Natural killer cell (primary cell): ENCODE results near the gene CACNB2. TPM values are rescaled to one million over a fixed set of nuclear protein-coding genes. Genes with fewer than 3 reads are reported as not detected.

ENCODE experiments used
- ATAC-seq, 3 donors: fragments of 150-1000 bp in 2 of 3; fragments of 200-7000 bp in 1 of 3; cut with Tn5 transposase; 1 replicate in 1 of 3; 2 replicates in 2 of 3; pipeline ENCODE4 v1.10.0; 2021; ENCODE audit warnings: mild to moderate bottlenecking in 2 of 3, moderate library complexity in 2 of 3
- DNase-seq, 2 donors: peaks; one replicate each; pipeline versions ENCODE4 v3.0.0 to v3.0.0-alpha.2; 2013 to 2021; ENCODE audit warnings: mixed read lengths in 1 of 2
- H3K27ac ChIP-seq: one replicate; pipeline ENCODE4 v1.5.1; 2013; ENCODE audit warnings: mild to moderate bottlenecking, low read length
- H3K27me3 ChIP-seq: one replicate; pipeline ENCODE4 v1.6.1; 2013; ENCODE audit warnings: low read length; ENCODE audit not compliant: control insufficient read depth, insufficient read depth
- H3K36me3 ChIP-seq: one replicate; pipeline ENCODE4 v1.6.1; 2013; ENCODE audit warnings: low read length; ENCODE audit not compliant: control insufficient read depth, insufficient read depth
- H3K4me1 ChIP-seq: one replicate; pipeline ENCODE4 v1.6.1; 2013; ENCODE audit warnings: low read length; ENCODE audit not compliant: control insufficient read depth, insufficient read depth
- H3K4me3 ChIP-seq: one replicate; pipeline ENCODE4 v1.5.1; 2013; ENCODE audit warnings: low read length
- H3K9me3 ChIP-seq: one replicate; pipeline ENCODE4 v1.6.1; 2013; ENCODE audit warnings: low read length; ENCODE audit not compliant: control insufficient read depth, insufficient read depth
- H3K27ac Mint-ChIP-seq, 2 donors: one replicate each; pipeline ENCODE4 v1.8.0; 2022; ENCODE audit warnings: mild to moderate bottlenecking in 2 of 2, mixed read lengths in 2 of 2, moderate library complexity in 1 of 2
- H3K27me3 Mint-ChIP-seq, 2 donors: one replicate each; pipeline ENCODE4 v1.8.0; 2022; ENCODE audit warnings: low read depth in 2 of 2, mixed read lengths in 2 of 2
- H3K36me3 Mint-ChIP-seq: one replicate; pipeline ENCODE4 v1.8.0; 2022; ENCODE audit warnings: mixed read lengths
- H3K4me1 Mint-ChIP-seq, 2 donors: one replicate each; pipeline ENCODE4 v1.8.0; 2022; ENCODE audit warnings: mixed read lengths in 2 of 2
- H3K4me3 Mint-ChIP-seq: one replicate; pipeline ENCODE4 v1.8.0; 2022; ENCODE audit warnings: mild to moderate bottlenecking, moderate library complexity, mixed read lengths
- H3K9me3 Mint-ChIP-seq, 2 donors: one replicate each; pipeline ENCODE4 v1.8.0; 2022; ENCODE audit warnings: mixed read lengths in 2 of 2
- CTCF ChIP-seq: fragments of 200-600 bp; IDR thresholded peaks from one replicate; pipeline ENCODE4 v1.8.0; 2022; ENCODE audit warnings: antibody characterized with exemption
- WGBS: methylation state at CpG from one replicate; pipeline ENCODE4 v1.1.7; 2013; ENCODE audit warnings: missing lambda C conversion rate; ENCODE audit not compliant: insufficient coverage; 5-methylcytosine and 5-hydroxymethylcytosine counted together
- intact Hi-C: fragments of 100-400 bp; cut with micrococcal nuclease; formaldehyde crosslinking; loops from one replicate; pipeline ENCODE4 v1.14.2; 2022
- total RNA-seq, 4 donors: library from RNA; stranded (reverse); fragments of 120-200 nt in 1 of 4; gene quantifications; one replicate each; pipeline versions ENCODE4 v1.2.3 to v1.2.4, GENCODE V29; 2013 to 2022

Gene CACNB2
- total RNA-seq, 3 donors from 2014 or later (not counting 1 experiment from before 2014, with no cell fraction given), result not detected

- Mint-ChIP-seq H3K9me3 (no peaks in the 10 kb centered on the region), H3K36me3 (no peaks in the 10 kb centered on the region), H3K4me1 (no peaks in the 10 kb centered on the region), H3K4me3 (no peak overlapping the region), H3K27ac (no peak overlapping the region), H3K27me3 (peaks cover 2 to 7% of the 10 kb centered on the region in 2 donors)
- H3K27me3 ChIP-seq, result no peaks in the 10 kb centered on the region
- no peak overlapping the region for H3K4me3 ChIP-seq
- ATAC-seq (no peak), DNase-seq (no peak)
- no peaks in the 10 kb centered on the region for H3K36me3 ChIP-seq
- TF ChIP-seq CTCF, result no peak
- 91% methylated on average over 10 of the region's 10 CpGs for WGBS
- no peak overlapping the region for H3K27ac ChIP-seq
- H3K4me1 ChIP-seq, result no peaks in the 10 kb centered on the region
- no peaks in the 10 kb centered on the region for H3K9me3 ChIP-seq
- intact Hi-C loops, result no loop called here
Measured at GRCh38 chr10:18313140-18313530, 172.9 kb downstream of the CACNB2 start.

GRCh38 chr10:18313626-18314025 lies 173.4 kb downstream of the CACNB2 start:
- H3K9me3 Mint-ChIP-seq, result no peaks in the 10 kb centered on the region
- no peak for DNase-seq
- WGBS, result 96% methylated on average over 6 of the region's 6 CpGs

GRCh38 chr10:18319628-18320027 lies 179.4 kb downstream of the CACNB2 start:
- no peaks in the 10 kb centered on the region for H3K27me3 Mint-ChIP-seq
- H3K4me3 Mint-ChIP-seq, result no peak overlapping the region
- Histone ChIP-seq H3K27ac (no peak overlapping the region), H3K4me3 (no peak overlapping the region), H3K27me3 (no peaks in the 10 kb centered on the region), H3K36me3 (no peaks in the 10 kb centered on the region), H3K4me1 (no peaks in the 10 kb centered on the region), H3K9me3 (no peaks in the 10 kb centered on the region)
- no peaks in the 10 kb centered on the region for H3K4me1 Mint-ChIP-seq
- no peaks in the 10 kb centered on the region for H3K9me3 Mint-ChIP-seq
- WGBS, result 92% methylated on average over 3 of the region's 3 CpGs
- DNase-seq (no peak), ATAC-seq (no peak)
- H3K27ac Mint-ChIP-seq, result no peak overlapping the region
- intact Hi-C loops, result no loop called here
- H3K36me3 Mint-ChIP-seq, result no peaks in the 10 kb centered on the region
- no peak for TF ChIP-seq CTCF

More at GRCh38 chr10:18313626-18314025, 173.4 kb downstream of the CACNB2 start:
- Mint-ChIP-seq H3K4me3 (no peak overlapping the region), H3K36me3 (no peaks in the 10 kb centered on the region), H3K27ac (no peak overlapping the region), H3K27me3 (peaks cover 2 to 7% of the 10 kb centered on the region in 2 donors), H3K4me1 (no peaks in the 10 kb centered on the region)
- Histone ChIP-seq H3K9me3 (no peaks in the 10 kb centered on the region), H3K27me3 (no peaks in the 10 kb centered on the region), H3K4me1 (no peaks in the 10 kb centered on the region), H3K27ac (no peak overlapping the region), H3K36me3 (no peaks in the 10 kb centered on the region), H3K4me3 (no peak overlapping the region)
- no peak for TF ChIP-seq CTCF
- intact Hi-C loops, result no loop called here
- ATAC-seq, result no peak

GRCh38 chr10:18321371-18321770 lies 181.1 kb downstream of the CACNB2 start:
- Histone ChIP-seq H3K4me1 (no peaks in the 10 kb centered on the region), H3K9me3 (no peaks in the 10 kb centered on the region), H3K27ac (no peak overlapping the region), H3K4me3 (no peak overlapping the region), H3K27me3 (no peaks in the 10 kb centered on the region), H3K36me3 (no peaks in the 10 kb centered on the region)
- Mint-ChIP-seq H3K4me1 (no peaks in the 10 kb centered on the region), H3K4me3 (no peak overlapping the region), H3K36me3 (no peaks in the 10 kb centered on the region), H3K27ac (no peak overlapping the region), H3K9me3 (no peaks in the 10 kb centered on the region), H3K27me3 (no peaks in the 10 kb centered on the region)
- intact Hi-C loops, result no loop called here
- no peak for ATAC-seq
- TF ChIP-seq CTCF, result no peak
- DNase-seq, result no peak
- no CpG with 5 or more reads among the region's 1 CpG for WGBS
